Skeletal muscle cell (primary cell): Measurements from ENCODE around the gene NCLN.
A peak's percentile ranks its signal among the peaks of the same experiment; 100 is the strongest.
"Not testable (repeated sequence)": the region's sequence is repeated elsewhere in the genome, so short reads cannot be mapped to it uniquely, and the experiment has no call there.

Experiments
- DNase-seq: peaks from one replicate; pipeline ENCODE4 v3.0.0-alpha.2; 2010; ENCODE audit warnings: low read depth
- H3K4me3 ChIP-seq: 2 replicates; pipeline ENCODE4 v1.5.1; 2011; ENCODE audit warnings: low read depth, mild to moderate bottlenecking, control low read depth, low read length, moderate library complexity

The NCLN gene

GRCh38 chr19:3210347-3211017 lies 24.8 kb downstream of the NCLN start:
- no peak for DNase-seq
- no peak overlapping the region for H3K4me3 ChIP-seq

GRCh38 chr19:3211191-3211590 lies 25.5 kb downstream of the NCLN start:
- no peak overlapping the region for H3K4me3 ChIP-seq
- no peak for DNase-seq

GRCh38 chr19:3213159-3213558 lies 27.4 kb downstream of the NCLN start:
- H3K4me3 ChIP-seq = no peak overlapping the region
- no peak for DNase-seq

- DNase-seq = no peak
- no peak overlapping the region for H3K4me3 ChIP-seq
Observed at GRCh38 chr19:3216874-3217273, 31.1 kb downstream of the NCLN start.

GRCh38 chr19:3220576-3220975 lies 34.8 kb downstream of the NCLN start:
- no peak overlapping the region for H3K4me3 ChIP-seq
- DNase-seq = no peak

GRCh38 chr19:3221576-3221975 lies 35.8 kb downstream of the NCLN start:
- DNase-seq, H3K4me3 ChIP-seq: not testable (repeated sequence)

GRCh38 chr19:3222709-3223108 lies 37.0 kb downstream of the NCLN start:
- DNase-seq = no peak
- no peak overlapping the region for H3K4me3 ChIP-seq

GRCh38 chr19:3224346-3225168 lies 38.8 kb downstream of the NCLN start, which contains the start of gene CELF5:
Gene CELF5, plus strand, starts transcription at chr19:3224661. Its CDS starts 79 bp downstream, at chr19:3224740.
- DNase-seq = no peak

GRCh38 chr19:3225169-3225485 lies 39.4 kb downstream of the NCLN start:
- DNase-seq = no peak
- no peak overlapping the region for H3K4me3 ChIP-seq

More at GRCh38 chr19:3224346-3225168, 38.8 kb downstream of the NCLN start, which contains the start of gene CELF5:
- peak within 1 kb of the TSS; percentile 31 for H3K4me3 ChIP-seq

GRCh38 chr19:3225677-3226093 lies 40.0 kb downstream of the NCLN start:
- H3K4me3 ChIP-seq = no peak overlapping the region
- no peak for DNase-seq

GRCh38 chr19:3227054-3227626 lies 41.4 kb downstream of the NCLN start:
- no peak for DNase-seq
- no peak overlapping the region for H3K4me3 ChIP-seq

GRCh38 chr19:3229346-3229743 lies 43.6 kb downstream of the NCLN start:
- H3K4me3 ChIP-seq = no peak overlapping the region
- DNase-seq = no peak

- no peak for DNase-seq
Observed at GRCh38 chr19:3229888-3230496, 44.3 kb downstream of the NCLN start.

GRCh38 chr19:3231288-3231687 lies 45.6 kb downstream of the NCLN start:
- no peak overlapping the region for H3K4me3 ChIP-seq
- no peak for DNase-seq

More at GRCh38 chr19:3229888-3230496, 44.3 kb downstream of the NCLN start:
- H3K4me3 ChIP-seq = no peak overlapping the region

GRCh38 chr19:3233116-3233515 lies 47.4 kb downstream of the NCLN start:
- no peak overlapping the region for H3K4me3 ChIP-seq
- DNase-seq = no peak

- H3K4me3 ChIP-seq = no peak overlapping the region
- DNase-seq = no peak
Observed at GRCh38 chr19:3233831-3234230, 48.1 kb downstream of the NCLN start.

- DNase-seq = no peak
- H3K4me3 ChIP-seq = no peak overlapping the region
Observed at GRCh38 chr19:3234800-3235199, 49.1 kb downstream of the NCLN start.

- H3K4me3 ChIP-seq, DNase-seq: not testable (repeated sequence)
Observed at GRCh38 chr19:3235604-3236003, 49.9 kb downstream of the NCLN start.

- H3K4me3 ChIP-seq = no peak overlapping the region
- DNase-seq = no peak
Observed at GRCh38 chr19:3236272-3236671, 50.5 kb downstream of the NCLN start.

- no peak for DNase-seq
- no peak overlapping the region for H3K4me3 ChIP-seq
Observed at GRCh38 chr19:3238066-3238561, 52.4 kb downstream of the NCLN start.
